WTC11 (cell line): ENCODE data around the gene DMC1. TPM values are rescaled to one million over a fixed set of nuclear protein-coding genes. Genes with fewer than 3 reads are reported as not detected.
A peak's percentile ranks its signal among the peaks of the same experiment; 100 is the strongest.
"Not testable (repeated sequence)": the region's sequence is repeated elsewhere in the genome, so short reads cannot be mapped to it uniquely, and the experiment has no call there.

Experiments
- ATAC-seq: fragments of 200-7000 bp; cut with Tn5 transposase; 2 replicates; pipeline ENCODE4 v1.10.0; 2021; ENCODE audit warnings: mild to moderate bottlenecking, moderate library complexity
- CTCF ChIA-PET: fragments of 300-600 bp; sonication (Branson Sonifier 250); formaldehyde crosslinking; loops from one replicate; lab custom pipeline; 2021; ENCODE audit warnings: antibody characterized with exemption; lab: Charles Lee
- POLR2A ChIA-PET: fragments of 350-600 bp; sonication (Branson Sonifier 250); formaldehyde crosslinking; loops from one replicate; lab custom pipeline; 2021; ENCODE audit warnings: antibody characterized with exemption; lab: Charles Lee
- DNase-seq: peaks from one replicate; pipeline ENCODE4 v3.0.0; 2021; ENCODE audit warnings: low spot score
- H3K27ac Mint-ChIP-seq: 2 replicates; pipeline ENCODE4 v1.8.0; 2021; ENCODE audit warnings: mixed read lengths
- H3K27me3 Mint-ChIP-seq: 2 replicates; pipeline ENCODE4 v1.8.0; 2021; ENCODE audit warnings: low read depth, mild to moderate bottlenecking, moderate library complexity, mixed read lengths
- H3K36me3 Mint-ChIP-seq: 2 replicates; pipeline ENCODE4 v1.8.0; 2021; ENCODE audit warnings: mixed read lengths
- H3K4me1 Mint-ChIP-seq: 2 replicates; pipeline ENCODE4 v1.8.0; 2022; ENCODE audit warnings: mixed read lengths
- H3K4me3 Mint-ChIP-seq: 2 replicates; pipeline ENCODE4 v1.8.0; 2021; ENCODE audit warnings: mild to moderate bottlenecking, moderate library complexity, mixed read lengths
- H3K9me3 Mint-ChIP-seq: 2 replicates; pipeline ENCODE4 v1.8.0; 2021; ENCODE audit warnings: mixed read lengths
- CBFB ChIP-seq: sonication (generic); formaldehyde crosslinking; IDR thresholded peaks from 2 replicates; pipeline ENCODE4 v1.8.1; 2022; ENCODE audit warnings: mild to moderate bottlenecking, low read depth, missing genetic modification reagents
- CREB1 ChIP-seq: sonication (generic); formaldehyde crosslinking; IDR thresholded peaks from 2 replicates; pipeline ENCODE4 v1.8.0; 2023; ENCODE audit warnings: mild to moderate bottlenecking, missing genetic modification reagents
- CREM ChIP-seq: sonication (generic); formaldehyde crosslinking; IDR thresholded peaks from 2 replicates; pipeline ENCODE4 v1.8.1; 2022; ENCODE audit warnings: mild to moderate bottlenecking, missing genetic modification reagents, moderate library complexity
- E2F1 ChIP-seq: sonication (generic); formaldehyde crosslinking; IDR thresholded peaks from 2 replicates; pipeline ENCODE4 v1.8.0; 2022; ENCODE audit warnings: mild to moderate bottlenecking, missing genetic modification reagents
- E2F5 ChIP-seq: sonication (generic); formaldehyde crosslinking; IDR thresholded peaks from 2 replicates; pipeline ENCODE4 v1.8.1; 2022; ENCODE audit warnings: mild to moderate bottlenecking, moderate library complexity, missing genetic modification reagents
- ELF4 ChIP-seq: sonication (generic); formaldehyde crosslinking; IDR thresholded peaks from 2 replicates; pipeline ENCODE4 v1.8.1; 2022; ENCODE audit warnings: low read depth, mild to moderate bottlenecking, moderate library complexity, missing genetic modification reagents
- ESRRA ChIP-seq: sonication (generic); formaldehyde crosslinking; IDR thresholded peaks from 2 replicates; pipeline ENCODE4 v1.8.1; 2022; ENCODE audit warnings: mild to moderate bottlenecking, missing genetic modification reagents, borderline replicate concordance
- ETV6 ChIP-seq: sonication (generic); formaldehyde crosslinking; IDR thresholded peaks from 2 replicates; pipeline ENCODE4 v1.8.1; 2022; ENCODE audit warnings: mild to moderate bottlenecking, missing genetic modification reagents
- FOXP4 ChIP-seq: sonication (generic); formaldehyde crosslinking; IDR thresholded peaks from 2 replicates; pipeline ENCODE4 v1.8.0; 2022; ENCODE audit warnings: mild to moderate bottlenecking, missing genetic modification reagents
- IRF2 ChIP-seq: sonication (generic); formaldehyde crosslinking; IDR thresholded peaks from 2 replicates; pipeline ENCODE4 v1.8.0; 2022; ENCODE audit warnings: low read depth, missing genetic modification reagents, borderline replicate concordance
- JAZF1 ChIP-seq: fragments of 250-450 bp; sonication (Bioruptor Pico); IDR thresholded peaks from 2 replicates; pipeline ENCODE4 v1.9.0; 2021; ENCODE audit warnings: moderate library complexity, mild to moderate bottlenecking, inconsistent platforms
- MAX ChIP-seq: sonication (generic); formaldehyde crosslinking; IDR thresholded peaks from 2 replicates; pipeline ENCODE4 v1.8.0; 2022; ENCODE audit warnings: mild to moderate bottlenecking, missing genetic modification reagents
- MYBL2 ChIP-seq: sonication (generic); formaldehyde crosslinking; IDR thresholded peaks from 2 replicates; pipeline ENCODE4 v1.8.1; 2023; ENCODE audit warnings: mild to moderate bottlenecking, moderate library complexity, missing genetic modification reagents
- NR1H2 ChIP-seq: sonication (generic); formaldehyde crosslinking; IDR thresholded peaks from 2 replicates; pipeline ENCODE4 v1.9.0; 2021; ENCODE audit warnings: mild to moderate bottlenecking, moderate library complexity, missing genetic modification reagents
- RORB ChIP-seq: fragments of 250-450 bp; sonication (Bioruptor Pico); IDR thresholded peaks from 2 replicates; pipeline ENCODE4 v1.9.0; 2021; ENCODE audit warnings: mild to moderate bottlenecking
- SMAD4 ChIP-seq: sonication (generic); formaldehyde crosslinking; IDR thresholded peaks from 2 replicates; pipeline ENCODE4 v1.8.0; 2022; ENCODE audit warnings: mild to moderate bottlenecking, missing genetic modification reagents
- SP1 ChIP-seq: sonication (generic); formaldehyde crosslinking; conservative IDR thresholded peaks from 2 replicates; pipeline ENCODE4 v1.8.1; 2022; ENCODE audit warnings: missing genetic modification reagents
- USF1 ChIP-seq: sonication (generic); formaldehyde crosslinking; IDR thresholded peaks from 2 replicates; pipeline ENCODE4 v1.8.0; 2022; ENCODE audit warnings: mild to moderate bottlenecking, missing genetic modification reagents
- ZMAT4 ChIP-seq: fragments of 250-450 bp; sonication (Bioruptor Pico); IDR thresholded peaks from 2 replicates; pipeline ENCODE4 v1.9.0; 2021; ENCODE audit warnings: mild to moderate bottlenecking
- ZNF121 ChIP-seq: sonication (generic); formaldehyde crosslinking; IDR thresholded peaks from 2 replicates; pipeline ENCODE4 v1.8.0; 2023; ENCODE audit warnings: missing genetic modification reagents
- ZNF232 ChIP-seq: sonication (generic); formaldehyde crosslinking; IDR thresholded peaks from 2 replicates; pipeline ENCODE4 v1.8.0; 2022; ENCODE audit warnings: mild to moderate bottlenecking, missing genetic modification reagents
- total RNA-seq: library from RNA; stranded (reverse); gene quantifications from 3 replicates; pipeline ENCODE4 v1.2.3, GENCODE V29; 2021
- TF ChIP-seq, protein P1 (sequence below): sonication (generic); formaldehyde crosslinking; IDR thresholded peaks from 2 replicates; pipeline ENCODE4 v1.8.0; 2022; ENCODE audit warnings: missing genetic modification reagents

DMC1 gene
- total RNA-seq, 1 experiment from 2014 or later: 4.3 TPM

DNA sequence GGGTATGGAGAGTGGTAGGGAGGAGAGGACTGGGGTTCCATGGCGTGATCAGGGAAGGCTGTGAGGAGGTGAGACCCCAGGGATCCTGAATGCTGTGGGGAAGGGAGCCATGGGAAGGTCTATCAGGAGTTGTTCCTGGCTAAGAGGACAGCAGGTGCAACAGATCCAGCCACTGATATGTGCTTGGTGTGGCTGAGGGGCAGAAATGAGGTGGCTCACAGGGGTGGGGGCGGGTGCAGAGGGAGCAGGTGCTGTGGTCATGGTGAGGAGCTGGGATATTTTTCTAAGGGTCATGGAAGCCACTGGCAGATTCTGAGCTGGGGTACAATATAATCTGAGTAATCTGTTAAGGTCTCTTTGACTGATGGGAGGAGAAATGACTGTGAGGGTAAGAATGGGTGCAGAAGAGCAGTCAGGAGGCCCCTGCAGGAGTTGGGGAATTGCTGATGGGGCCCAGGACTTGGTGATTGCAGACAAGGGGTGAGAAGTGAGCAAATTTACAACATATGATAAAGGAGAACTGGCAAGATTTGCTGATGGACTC lies 31.3 kb upstream of the DMC1 start:
- ATAC-seq (no peak), DNase-seq (no peak)
- TF ChIP-seq CREB1 (CRISPR knock-in tag) (no peak), FOXP4 (CRISPR knock-in tag) (no peak), RORB (no peak)
- ChIA-PET CTCF (no interaction called here), POLR2A (no interaction called here)
- Mint-ChIP-seq H3K9me3 (no peaks in the 10 kb centered on the region), H3K4me1 (no peaks in the 10 kb centered on the region), H3K36me3 (no peaks in the 10 kb centered on the region), H3K4me3 (no peak overlapping the region), H3K27ac (no peak overlapping the region), H3K27me3 (no peaks in the 10 kb centered on the region)

DNA sequence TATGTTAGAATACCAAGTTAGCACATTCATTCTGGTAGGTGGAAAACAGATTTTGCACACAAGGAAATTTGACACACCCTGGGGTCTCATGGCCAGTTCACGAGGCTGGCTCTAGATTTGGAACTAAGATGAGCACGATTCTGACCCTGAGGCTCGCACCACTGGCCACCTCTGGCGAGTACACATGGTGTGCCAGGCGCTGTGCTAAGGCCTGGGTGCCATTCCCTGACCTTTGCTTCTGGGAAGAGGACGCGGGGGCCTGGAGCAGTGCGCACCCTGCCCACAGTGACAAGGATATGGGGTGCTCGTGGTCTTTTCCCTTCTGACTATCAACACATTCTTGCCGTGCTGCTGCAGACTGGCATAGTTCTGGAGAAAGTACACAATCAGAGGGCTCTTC lies 29.5 kb upstream of the DMC1 start:
- no peaks in the 10 kb centered on the region for H3K9me3 Mint-ChIP-seq
- H3K27ac Mint-ChIP-seq: no peak overlapping the region
- CTCF ChIA-PET: no interaction called here
- POLR2A ChIA-PET: no interaction called here
- TF ChIP-seq SP1 (CRISPR knock-in tag) (no peak), CBFB (CRISPR knock-in tag) (no peak), RORB (no peak), ZMAT4 (CRISPR knock-in tag) (no peak), ETV6 (CRISPR knock-in tag) (no peak), ZNF121 (CRISPR knock-in tag) (no peak), MAX (no peak), ELF4 (no peak)
- TF ChIP-seq, protein P1, sequence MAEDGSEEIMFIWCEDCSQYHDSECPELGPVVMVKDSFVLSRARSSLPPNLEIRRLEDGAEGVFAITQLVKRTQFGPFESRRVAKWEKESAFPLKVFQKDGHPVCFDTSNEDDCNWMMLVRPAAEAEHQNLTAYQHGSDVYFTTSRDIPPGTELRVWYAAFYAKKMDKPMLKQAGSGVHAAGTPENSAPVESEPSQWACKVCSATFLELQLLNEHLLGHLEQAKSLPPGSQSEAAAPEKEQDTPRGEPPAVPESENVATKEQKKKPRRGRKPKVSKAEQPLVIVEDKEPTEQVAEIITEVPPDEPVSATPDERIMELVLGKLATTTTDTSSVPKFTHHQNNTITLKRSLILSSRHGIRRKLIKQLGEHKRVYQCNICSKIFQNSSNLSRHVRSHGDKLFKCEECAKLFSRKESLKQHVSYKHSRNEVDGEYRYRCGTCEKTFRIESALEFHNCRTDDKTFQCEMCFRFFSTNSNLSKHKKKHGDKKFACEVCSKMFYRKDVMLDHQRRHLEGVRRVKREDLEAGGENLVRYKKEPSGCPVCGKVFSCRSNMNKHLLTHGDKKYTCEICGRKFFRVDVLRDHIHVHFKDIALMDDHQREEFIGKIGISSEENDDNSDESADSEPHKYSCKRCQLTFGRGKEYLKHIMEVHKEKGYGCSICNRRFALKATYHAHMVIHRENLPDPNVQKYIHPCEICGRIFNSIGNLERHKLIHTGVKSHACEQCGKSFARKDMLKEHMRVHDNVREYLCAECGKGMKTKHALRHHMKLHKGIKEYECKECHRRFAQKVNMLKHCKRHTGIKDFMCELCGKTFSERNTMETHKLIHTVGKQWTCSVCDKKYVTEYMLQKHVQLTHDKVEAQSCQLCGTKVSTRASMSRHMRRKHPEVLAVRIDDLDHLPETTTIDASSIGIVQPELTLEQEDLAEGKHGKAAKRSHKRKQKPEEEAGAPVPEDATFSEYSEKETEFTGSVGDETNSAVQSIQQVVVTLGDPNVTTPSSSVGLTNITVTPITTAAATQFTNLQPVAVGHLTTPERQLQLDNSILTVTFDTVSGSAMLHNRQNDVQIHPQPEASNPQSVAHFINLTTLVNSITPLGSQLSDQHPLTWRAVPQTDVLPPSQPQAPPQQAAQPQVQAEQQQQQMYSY: no peak
- H3K27me3 Mint-ChIP-seq: no peaks in the 10 kb centered on the region
- no peaks in the 10 kb centered on the region for H3K4me1 Mint-ChIP-seq
- DNase-seq (no peak), ATAC-seq (no peak)
- H3K4me3 Mint-ChIP-seq: no peak overlapping the region
- no peaks in the 10 kb centered on the region for H3K36me3 Mint-ChIP-seq

GRCh38 chr22:38582923-38583322 lies 12.9 kb upstream of the DMC1 start:
- H3K27ac Mint-ChIP-seq, ATAC-seq, POLR2A ChIA-PET, H3K9me3 Mint-ChIP-seq, H3K4me3 Mint-ChIP-seq, H3K36me3 Mint-ChIP-seq, H3K4me1 Mint-ChIP-seq, DNase-seq, CTCF ChIA-PET, H3K27me3 Mint-ChIP-seq: not testable (repeated sequence)

GRCh38 chr22:38578505-38578904 lies 8.5 kb upstream of the DMC1 start:
- no peak for DNase-seq
- ChIA-PET POLR2A (no interaction called here), CTCF (no interaction called here)
- Mint-ChIP-seq H3K4me3 (no peak overlapping the region), H3K27ac (no peak overlapping the region), H3K27me3 (no peaks in the 10 kb centered on the region), H3K9me3 (no peaks in the 10 kb centered on the region), H3K4me1 (no peaks in the 10 kb centered on the region), H3K36me3 (no peaks in the 10 kb centered on the region)
- ATAC-seq: peak; percentile 43; the same call in 1 of the 2 replicates
- TF ChIP-seq CREM (CRISPR knock-in tag) (no peak), ZNF232 (CRISPR knock-in tag) (no peak), SMAD4 (no peak), MYBL2 (CRISPR knock-in tag) (no peak), ESRRA (no peak), NR1H2 (CRISPR knock-in tag) (no peak), JAZF1 (CRISPR knock-in tag) (no peak), SP1 (CRISPR knock-in tag) (no peak), MAX (no peak), E2F1 (CRISPR knock-in tag) (no peak), USF1 (CRISPR knock-in tag) (no peak), E2F5 (CRISPR knock-in tag) (no peak), IRF2 (no peak)
